ENCODE results near the gene ZBTB1.

Gene ZBTB1

GRCh38 chr14:64468451-64468850 lies 36.1 kb upstream of the ZBTB1 start:
- Mint-ChIP-seq H3K27ac (no peak overlapping the region), H3K36me3 (ENCODE audit: low read depth) (no peaks in the 10 kb centered on the region), H3K4me3 (no peak overlapping the region), H3K9me3 (no peaks in the 10 kb centered on the region), H3K4me1 (peaks cover 22% of the 10 kb centered on the region), H3K27me3 (ENCODE audit: low read depth, poor library complexity) (peaks cover 13% of the 10 kb centered on the region)
- TF ChIP-seq CTCF (IDR thresholded peaks at IDR 0.05) = no peak
- no peak for DNase-seq

- H3K4me3 Mint-ChIP-seq = no peak overlapping the region
- no peaks in the 10 kb centered on the region for H3K9me3 Mint-ChIP-seq
- no peaks in the 10 kb centered on the region for H3K27me3 Mint-ChIP-seq (ENCODE audit: low read depth, poor library complexity)
- peaks cover 12% of the 10 kb centered on the region for H3K4me1 Mint-ChIP-seq
- TF ChIP-seq CTCF (IDR thresholded peaks at IDR 0.05) = no peak
- H3K36me3 Mint-ChIP-seq (ENCODE audit: low read depth) = no peaks in the 10 kb centered on the region
- no peak for DNase-seq
- H3K27ac Mint-ChIP-seq = peak overlapping the region; percentile 1
Observed at GRCh38 chr14:64474041-64474440, 30.5 kb upstream of the ZBTB1 start.

- Mint-ChIP-seq H3K4me1 (peaks cover 12% of the 10 kb centered on the region), H3K27me3 (ENCODE audit: low read depth, poor library complexity) (peaks cover 2% of the 10 kb centered on the region), H3K4me3 (no peak overlapping the region), H3K27ac (no peak overlapping the region), H3K36me3 (ENCODE audit: low read depth) (peaks cover 2% of the 10 kb centered on the region), H3K9me3 (no peaks in the 10 kb centered on the region)
- DNase-seq = no peak
- no peak for TF ChIP-seq CTCF (IDR thresholded peaks at IDR 0.05)
Observed at GRCh38 chr14:64474698-64475097, 29.9 kb upstream of the ZBTB1 start.

GRCh38 chr14:64475585-64476273 lies 28.8 kb upstream of the ZBTB1 start:
- no peak overlapping the region for H3K4me3 Mint-ChIP-seq
- no peak for TF ChIP-seq CTCF (IDR thresholded peaks at IDR 0.05)
- DNase-seq = no peak

GRCh38 chr14:64476438-64476837 lies 28.1 kb upstream of the ZBTB1 start:
- Mint-ChIP-seq H3K4me3 (no peak overlapping the region), H3K27me3 (ENCODE audit: low read depth, poor library complexity) (peaks cover 3% of the 10 kb centered on the region), H3K4me1 (peaks cover 12% of the 10 kb centered on the region), H3K9me3 (no peaks in the 10 kb centered on the region), H3K36me3 (ENCODE audit: low read depth) (peaks cover 7% of the 10 kb centered on the region), H3K27ac (no peak overlapping the region)
- DNase-seq = no peak
- no peak for TF ChIP-seq CTCF (IDR thresholded peaks at IDR 0.05)

More at GRCh38 chr14:64475585-64476273, 28.8 kb upstream of the ZBTB1 start:
- Mint-ChIP-seq H3K27ac (peak overlapping the region; percentile 83), H3K36me3 (ENCODE audit: low read depth) (peaks cover 6% of the 10 kb centered on the region), H3K27me3 (ENCODE audit: low read depth, poor library complexity) (peaks cover 3% of the 10 kb centered on the region), H3K4me1 (peaks cover 12% of the 10 kb centered on the region), H3K9me3 (no peaks in the 10 kb centered on the region)

GRCh38 chr14:64478634-64479250 lies 25.8 kb upstream of the ZBTB1 start:
- Mint-ChIP-seq H3K9me3 (no peaks in the 10 kb centered on the region), H3K27ac (no peak overlapping the region), H3K4me1 (peaks cover 11% of the 10 kb centered on the region), H3K4me3 (no peak overlapping the region), H3K27me3 (ENCODE audit: low read depth, poor library complexity) (peaks cover 3% of the 10 kb centered on the region), H3K36me3 (ENCODE audit: low read depth) (peaks cover 20% of the 10 kb centered on the region)
- peak; percentile 25 for TF ChIP-seq CTCF (IDR thresholded peaks at IDR 0.05)
- DNase-seq = no peak

Measured in nephron progenitor cell (in vitro differentiated cells).